ENCODE results near the gene SNX25. TPM values are rescaled to one million over a fixed set of nuclear protein-coding genes. Genes with fewer than 3 reads are reported as not detected.

The SNX25 gene
- total and polyA plus RNA-seq, 2 of the 13 experiments (the other 11 are each of a cell fraction or from before 2014, with no cell fraction given), result 23.4 to 23.5 TPM

DNA sequence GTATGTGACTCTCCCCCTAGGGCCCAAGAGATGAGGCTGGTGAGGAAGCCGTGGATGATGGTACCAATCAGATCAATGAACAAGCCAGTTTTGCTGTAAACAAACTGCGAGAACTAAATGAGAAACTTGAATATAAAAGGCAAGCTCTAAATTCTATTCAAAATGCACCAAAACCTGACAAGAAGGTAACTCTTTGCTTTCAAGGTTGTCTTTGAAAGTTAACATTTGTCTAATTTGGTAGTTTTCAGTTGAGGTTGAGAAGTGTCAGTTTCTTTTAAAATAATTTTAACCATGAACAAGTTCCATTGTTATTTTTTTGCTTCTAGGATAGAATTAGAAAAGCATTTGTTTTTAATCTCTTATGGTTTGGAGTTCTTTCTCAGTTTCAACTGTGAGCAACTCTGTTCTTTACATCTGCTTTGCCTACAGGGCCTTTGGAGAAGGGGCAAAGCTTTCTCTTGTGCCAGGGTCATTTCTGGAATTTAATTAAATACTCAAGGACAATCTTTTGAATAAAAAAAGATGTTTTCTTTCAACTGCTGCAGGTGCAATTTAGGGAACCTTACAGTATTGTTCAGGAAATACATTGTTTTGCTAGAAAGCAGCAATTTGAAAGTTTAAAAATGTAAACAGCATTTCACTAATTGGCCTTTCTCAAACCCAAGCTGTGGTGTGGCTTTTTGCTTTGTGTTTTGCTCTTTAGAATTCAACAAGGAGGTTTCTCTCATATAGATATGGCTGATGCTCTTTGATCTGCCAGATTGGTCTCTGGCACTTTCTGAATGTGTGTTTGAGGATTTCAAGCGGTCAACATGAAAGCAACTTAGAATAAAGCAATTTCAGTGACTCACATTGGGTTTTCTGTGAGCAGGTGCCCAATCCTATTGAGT is 123.4 kb downstream of the SNX25 start (continued):
- TF ChIP-seq, protein P1, sequence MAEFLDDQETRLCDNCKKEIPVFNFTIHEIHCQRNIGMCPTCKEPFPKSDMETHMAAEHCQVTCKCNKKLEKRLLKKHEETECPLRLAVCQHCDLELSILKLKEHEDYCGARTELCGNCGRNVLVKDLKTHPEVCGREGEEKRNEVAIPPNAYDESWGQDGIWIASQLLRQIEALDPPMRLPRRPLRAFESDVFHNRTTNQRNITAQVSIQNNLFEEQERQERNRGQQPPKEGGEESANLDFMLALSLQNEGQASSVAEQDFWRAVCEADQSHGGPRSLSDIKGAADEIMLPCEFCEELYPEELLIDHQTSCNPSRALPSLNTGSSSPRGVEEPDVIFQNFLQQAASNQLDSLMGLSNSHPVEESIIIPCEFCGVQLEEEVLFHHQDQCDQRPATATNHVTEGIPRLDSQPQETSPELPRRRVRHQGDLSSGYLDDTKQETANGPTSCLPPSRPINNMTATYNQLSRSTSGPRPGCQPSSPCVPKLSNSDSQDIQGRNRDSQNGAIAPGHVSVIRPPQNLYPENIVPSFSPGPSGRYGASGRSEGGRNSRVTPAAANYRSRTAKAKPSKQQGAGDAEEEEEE (CRISPR knock-in tag; IDR thresholded peaks at IDR 0.05; ENCODE audit: borderline replicate concordance), result no peak
- TF ChIP-seq GABPA (IDR thresholded peaks at IDR 0.05; ENCODE audit: low read depth, low read length) (no peak), GABPA (CRISPR knock-in tag; IDR thresholded peaks at IDR 0.05; ENCODE audit: low read depth) (no peak), ZNF44 (CRISPR knock-in tag; IDR thresholded peaks at IDR 0.05) (no peak), SALL2 (CRISPR knock-in tag; IDR thresholded peaks at IDR 0.05) (no peak), TAF1 (CRISPR knock-in tag; IDR thresholded peaks at IDR 0.05) (no peak), KDM4B (CRISPR knock-in tag; IDR thresholded peaks at IDR 0.05) (no peak), CREM (IDR thresholded peaks at IDR 0.05) (peak; percentile 53; the same call in 1 of the 2 replicates), CREM (CRISPR knock-in tag; IDR thresholded peaks at IDR 0.05) (no peak), ZSCAN31 (CRISPR knock-in tag; IDR thresholded peaks at IDR 0.05; ENCODE audit: low read depth) (no peak), PRMT3 (CRISPR knock-in tag; IDR thresholded peaks at IDR 0.05; ENCODE audit: borderline replicate concordance, low read depth) (no peak), POGZ (CRISPR knock-in tag; IDR thresholded peaks at IDR 0.05) (no peak), RXRA (CRISPR knock-in tag; IDR thresholded peaks at IDR 0.05) (no peak)
- TF ChIP-seq, protein P2, sequence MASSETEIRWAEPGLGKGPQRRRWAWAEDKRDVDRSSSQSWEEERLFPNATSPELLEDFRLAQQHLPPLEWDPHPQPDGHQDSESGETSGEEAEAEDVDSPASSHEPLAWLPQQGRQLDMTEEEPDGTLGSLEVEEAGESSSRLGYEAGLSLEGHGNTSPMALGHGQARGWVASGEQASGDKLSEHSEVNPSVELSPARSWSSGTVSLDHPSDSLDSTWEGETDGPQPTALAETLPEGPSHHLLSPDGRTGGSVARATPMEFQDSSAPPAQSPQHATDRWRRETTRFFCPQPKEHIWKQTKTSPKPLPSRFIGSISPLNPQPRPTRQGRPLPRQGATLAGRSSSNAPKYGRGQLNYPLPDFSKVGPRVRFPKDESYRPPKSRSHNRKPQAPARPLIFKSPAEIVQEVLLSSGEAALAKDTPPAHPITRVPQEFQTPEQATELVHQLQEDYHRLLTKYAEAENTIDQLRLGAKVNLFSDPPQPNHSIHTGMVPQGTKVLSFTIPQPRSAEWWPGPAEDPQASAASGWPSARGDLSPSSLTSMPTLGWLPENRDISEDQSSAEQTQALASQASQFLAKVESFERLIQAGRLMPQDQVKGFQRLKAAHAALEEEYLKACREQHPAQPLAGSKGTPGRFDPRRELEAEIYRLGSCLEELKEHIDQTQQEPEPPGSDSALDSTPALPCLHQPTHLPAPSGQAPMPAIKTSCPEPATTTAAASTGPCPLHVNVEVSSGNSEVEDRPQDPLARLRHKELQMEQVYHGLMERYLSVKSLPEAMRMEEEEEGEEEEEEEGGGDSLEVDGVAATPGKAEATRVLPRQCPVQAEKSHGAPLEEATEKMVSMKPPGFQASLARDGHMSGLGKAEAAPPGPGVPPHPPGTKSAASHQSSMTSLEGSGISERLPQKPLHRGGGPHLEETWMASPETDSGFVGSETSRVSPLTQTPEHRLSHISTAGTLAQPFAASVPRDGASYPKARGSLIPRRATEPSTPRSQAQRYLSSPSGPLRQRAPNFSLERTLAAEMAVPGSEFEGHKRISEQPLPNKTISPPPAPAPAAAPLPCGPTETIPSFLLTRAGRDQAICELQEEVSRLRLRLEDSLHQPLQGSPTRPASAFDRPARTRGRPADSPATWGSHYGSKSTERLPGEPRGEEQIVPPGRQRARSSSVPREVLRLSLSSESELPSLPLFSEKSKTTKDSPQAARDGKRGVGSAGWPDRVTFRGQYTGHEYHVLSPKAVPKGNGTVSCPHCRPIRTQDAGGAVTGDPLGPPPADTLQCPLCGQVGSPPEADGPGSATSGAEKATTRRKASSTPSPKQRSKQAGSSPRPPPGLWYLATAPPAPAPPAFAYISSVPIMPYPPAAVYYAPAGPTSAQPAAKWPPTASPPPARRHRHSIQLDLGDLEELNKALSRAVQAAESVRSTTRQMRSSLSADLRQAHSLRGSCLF (CRISPR knock-in tag; IDR thresholded peaks at IDR 0.05; ENCODE audit: borderline replicate concordance), result no peak
- TF ChIP-seq, protein P3, sequence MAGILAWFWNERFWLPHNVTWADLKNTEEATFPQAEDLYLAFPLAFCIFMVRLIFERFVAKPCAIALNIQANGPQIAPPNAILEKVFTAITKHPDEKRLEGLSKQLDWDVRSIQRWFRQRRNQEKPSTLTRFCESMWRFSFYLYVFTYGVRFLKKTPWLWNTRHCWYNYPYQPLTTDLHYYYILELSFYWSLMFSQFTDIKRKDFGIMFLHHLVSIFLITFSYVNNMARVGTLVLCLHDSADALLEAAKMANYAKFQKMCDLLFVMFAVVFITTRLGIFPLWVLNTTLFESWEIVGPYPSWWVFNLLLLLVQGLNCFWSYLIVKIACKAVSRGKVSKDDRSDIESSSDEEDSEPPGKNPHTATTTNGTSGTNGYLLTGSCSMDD (CRISPR knock-in tag; IDR thresholded peaks at IDR 0.05), result no peak
- TF ChIP-seq, protein P4, sequence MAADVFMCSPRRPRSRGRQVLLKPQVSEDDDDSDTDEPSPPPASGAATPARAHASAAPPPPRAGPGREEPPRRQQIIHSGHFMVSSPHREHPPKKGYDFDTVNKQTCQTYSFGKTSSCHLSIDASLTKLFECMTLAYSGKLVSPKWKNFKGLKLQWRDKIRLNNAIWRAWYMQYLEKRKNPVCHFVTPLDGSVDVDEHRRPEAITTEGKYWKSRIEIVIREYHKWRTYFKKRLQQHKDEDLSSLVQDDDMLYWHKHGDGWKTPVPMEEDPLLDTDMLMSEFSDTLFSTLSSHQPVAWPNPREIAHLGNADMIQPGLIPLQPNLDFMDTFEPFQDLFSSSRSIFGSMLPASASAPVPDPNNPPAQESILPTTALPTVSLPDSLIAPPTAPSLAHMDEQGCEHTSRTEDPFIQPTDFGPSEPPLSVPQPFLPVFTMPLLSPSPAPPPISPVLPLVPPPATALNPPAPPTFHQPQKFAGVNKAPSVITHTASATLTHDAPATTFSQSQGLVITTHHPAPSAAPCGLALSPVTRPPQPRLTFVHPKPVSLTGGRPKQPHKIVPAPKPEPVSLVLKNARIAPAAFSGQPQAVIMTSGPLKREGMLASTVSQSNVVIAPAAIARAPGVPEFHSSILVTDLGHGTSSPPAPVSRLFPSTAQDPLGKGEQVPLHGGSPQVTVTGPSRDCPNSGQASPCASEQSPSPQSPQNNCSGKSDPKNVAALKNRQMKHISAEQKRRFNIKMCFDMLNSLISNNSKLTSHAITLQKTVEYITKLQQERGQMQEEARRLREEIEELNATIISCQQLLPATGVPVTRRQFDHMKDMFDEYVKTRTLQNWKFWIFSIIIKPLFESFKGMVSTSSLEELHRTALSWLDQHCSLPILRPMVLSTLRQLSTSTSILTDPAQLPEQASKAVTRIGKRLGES (CRISPR knock-in tag; IDR thresholded peaks at IDR 0.05; ENCODE audit: borderline replicate concordance), result no peak
- TF ChIP-seq, protein P5, sequence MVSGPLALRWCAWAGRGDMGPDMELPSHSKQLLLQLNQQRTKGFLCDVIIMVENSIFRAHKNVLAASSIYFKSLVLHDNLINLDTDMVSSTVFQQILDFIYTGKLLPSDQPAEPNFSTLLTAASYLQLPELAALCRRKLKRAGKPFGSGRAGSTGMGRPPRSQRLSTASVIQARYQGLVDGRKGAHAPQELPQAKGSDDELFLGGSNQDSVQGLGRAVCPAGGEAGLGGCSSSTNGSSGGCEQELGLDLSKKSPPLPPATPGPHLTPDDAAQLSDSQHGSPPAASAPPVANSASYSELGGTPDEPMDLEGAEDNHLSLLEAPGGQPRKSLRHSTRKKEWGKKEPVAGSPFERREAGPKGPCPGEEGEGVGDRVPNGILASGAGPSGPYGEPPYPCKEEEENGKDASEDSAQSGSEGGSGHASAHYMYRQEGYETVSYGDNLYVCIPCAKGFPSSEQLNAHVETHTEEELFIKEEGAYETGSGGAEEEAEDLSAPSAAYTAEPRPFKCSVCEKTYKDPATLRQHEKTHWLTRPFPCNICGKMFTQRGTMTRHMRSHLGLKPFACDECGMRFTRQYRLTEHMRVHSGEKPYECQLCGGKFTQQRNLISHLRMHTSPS (CRISPR knock-in tag; IDR thresholded peaks at IDR 0.05; ENCODE audit: low read depth), result no peak
